GM23248 (cell line): Measurements from ENCODE around the gene SPC24. TPM values are rescaled to one million over a fixed set of nuclear protein-coding genes. Genes with fewer than 3 reads are reported as not detected.

Source experiments
- DNase-seq: peaks from one replicate; pipeline ENCODE4 v3.0.0-alpha.2; 2015
- H2AFZ ChIP-seq: fragments of 200-600 bp; sonication (generic); 2 replicates; pipeline ENCODE4 v1.6.1; 2016; ENCODE audit warnings: antibody characterized with exemption
- H3F3A ChIP-seq: fragments of 200-600 bp; sonication (generic); 2 replicates; pipeline ENCODE4 v1.6.1; 2016; ENCODE audit warnings: mild to moderate bottlenecking, antibody characterized with exemption, mixed run types; ENCODE audit not compliant: insufficient read depth
- H3K27ac ChIP-seq: fragments of 200-600 bp; sonication (generic); 2 replicates; pipeline ENCODE4 v1.5.1; 2016; ENCODE audit warnings: mild to moderate bottlenecking
- H3K27me3 ChIP-seq: fragments of 200-600 bp; sonication (generic); replicated peaks from 2 replicates; pipeline ENCODE4 v1.6.1; 2016; ENCODE audit warnings: mild to moderate bottlenecking; ENCODE audit not compliant: insufficient read depth
- H3K36me3 ChIP-seq: fragments of 200-600 bp; sonication (generic); 2 replicates; pipeline ENCODE4 v1.6.1; 2016; ENCODE audit warnings: low read depth, mild to moderate bottlenecking
- H3K4me1 ChIP-seq: fragments of 200-600 bp; sonication (generic); 2 replicates; pipeline ENCODE4 v1.6.1; 2016; ENCODE audit warnings: mild to moderate bottlenecking; ENCODE audit not compliant: insufficient read depth
- H3K4me2 ChIP-seq: fragments of 200-600 bp; sonication (generic); one replicate; pipeline ENCODE4 v1.6.1; 2016; ENCODE audit warnings: mild to moderate bottlenecking; ENCODE audit not compliant: unreplicated experiment
- H3K4me3 ChIP-seq: fragments of 200-600 bp; sonication (generic); 2 replicates; pipeline ENCODE4 v1.5.1; 2016; ENCODE audit warnings: mild to moderate bottlenecking
- H3K79me2 ChIP-seq: fragments of 200-600 bp; sonication (generic); 2 replicates; pipeline ENCODE4 v1.6.1; 2016; ENCODE audit warnings: mild to moderate bottlenecking; ENCODE audit not compliant: insufficient read depth
- H3K9ac ChIP-seq: fragments of 200-600 bp; sonication (generic); 2 replicates; pipeline ENCODE4 v1.6.1; 2016; ENCODE audit warnings: mild to moderate bottlenecking
- H3K9me2 ChIP-seq: fragments of 200-600 bp; sonication (generic); 2 replicates; pipeline ENCODE4 v1.6.1; 2016; ENCODE audit warnings: mixed run types, mild to moderate bottlenecking, moderate library complexity; ENCODE audit not compliant: insufficient read depth
- H3K9me3 ChIP-seq: fragments of 200-600 bp; sonication (generic); one replicate; pipeline ENCODE4 v1.6.1; 2017; ENCODE audit warnings: low read depth
- H4K20me1 ChIP-seq: fragments of 200-600 bp; sonication (generic); 2 replicates; pipeline ENCODE4 v1.6.0; 2016; ENCODE audit not compliant: insufficient read depth
- EZH2 ChIP-seq: fragments of 200-600 bp; sonication (generic); IDR thresholded peaks from 2 replicates; pipeline ENCODE4 v1.6.1; 2018; ENCODE audit warnings: antibody characterized with exemption, mild to moderate bottlenecking; ENCODE audit not compliant: insufficient read depth, poor library complexity, severe bottlenecking
- EZH2phosphoT487 ChIP-seq: fragments of 200-600 bp; sonication (generic); IDR thresholded peaks from 2 replicates; pipeline ENCODE4 v1.6.1; 2018; ENCODE audit warnings: antibody characterized with exemption, moderate library complexity, mild to moderate bottlenecking, low read depth; ENCODE audit not compliant: insufficient read depth
- WGBS, 2 experiments: methylation state at CpG; one replicate each; pipeline ENCODE4 v1.1.6; 2015 to 2017; ENCODE audit warnings: low lambda C conversion rate in 2 of 2, low coverage in 1 of 2; ENCODE audit errors: missing lambda C conversion rate in 2 of 2; 5-methylcytosine and 5-hydroxymethylcytosine counted together
- in situ Hi-C: fragments of 300-500 bp; cut with MboI; formaldehyde crosslinking; loops from 2 replicates; pipeline ENCODE4 v1.15.0; 2020
- polyA plus RNA-seq: library from polyadenylated mRNA; unstranded; fragments of >200 nt; fragmentation: Nextera tagmentation; extraction: Ambion mirVana; gene quantifications from 2 replicates; pipeline ENCODE4 v1.2.1, GENCODE V29; 2016
- total RNA-seq: library from RNA; depleted of rRNA; stranded (reverse); fragments of >200 nt; shearing (Covaris generic); gene quantifications from 2 replicates; pipeline ENCODE4 v1.2.3, GENCODE V29; 2014

Gene SPC24
- total and polyA plus RNA-seq, 2 experiments from 2014 or later: 14.8 to 19.8 TPM

- in situ Hi-C loops: no loop called here
- H3K9me3 ChIP-seq: no peaks in the 10 kb centered on the region
- TF ChIP-seq EZH2phosphoT487 (no peak), EZH2 (no peak)
- peak; percentile 43 for DNase-seq
- H2AFZ ChIP-seq: 0 out of 2 replicates have a peak overlapping the region, but pooled peaks have one; percentile 50
- H3K9ac ChIP-seq: peak overlapping the region; percentile 23
- H3K4me2 ChIP-seq: no peak overlapping the region
- H3K79me2 ChIP-seq: peaks cover 8% of the 10 kb centered on the region
- H3K36me3 ChIP-seq: no peaks in the 10 kb centered on the region
- no peaks in the 10 kb centered on the region for H4K20me1 ChIP-seq
- no peaks in the 10 kb centered on the region for H3K27me3 ChIP-seq
- peaks cover 35% of the 10 kb centered on the region for H3F3A ChIP-seq
- WGBS, 2 experiments: 16 to 17% methylated on average over 16 of the region's 16 CpGs
- H3K9me2 ChIP-seq: no peaks in the 10 kb centered on the region
- peak overlapping the region; percentile 26 for H3K27ac ChIP-seq
- H3K4me1 ChIP-seq: peaks cover 17% of the 10 kb centered on the region
- H3K4me3 ChIP-seq: no peak overlapping the region
Observed at GRCh38 chr19:11159598-11160439, 4.2 kb upstream of the SPC24 start.

- H3K4me3 ChIP-seq: peak overlapping the region; percentile 80
- no peak for DNase-seq
- in situ Hi-C loops: no loop called here
- no peaks in the 10 kb centered on the region for H3K36me3 ChIP-seq
- H3K27me3 ChIP-seq: no peaks in the 10 kb centered on the region
- peaks cover 15% of the 10 kb centered on the region for H3K4me1 ChIP-seq
- no peak overlapping the region for H3K27ac ChIP-seq
- no peak for TF ChIP-seq EZH2
- TF ChIP-seq EZH2phosphoT487: no peak
- H3K9me3 ChIP-seq: no peaks in the 10 kb centered on the region
- peaks cover 18% of the 10 kb centered on the region for H3F3A ChIP-seq
- H3K79me2 ChIP-seq: peaks cover 45% of the 10 kb centered on the region
- H4K20me1 ChIP-seq: no peaks in the 10 kb centered on the region
- H2AFZ ChIP-seq: peak overlapping the region; percentile 94; the same call in 1 of the 2 replicates
- H3K9me2 ChIP-seq: no peaks in the 10 kb centered on the region
- 32 to 35% methylated on average over 6 of the region's 6 CpGs for WGBS, 2 experiments
- H3K4me2 ChIP-seq: peak overlapping the region; percentile 75
- peak overlapping the region; percentile 79 for H3K9ac ChIP-seq
Observed at GRCh38 chr19:11154683-11155047, 917 bp downstream of the SPC24 start.

- peak overlapping the region; percentile 66 for H2AFZ ChIP-seq
- 23 to 24% methylated on average over 11 of the region's 11 CpGs for WGBS, 2 experiments
- peak overlapping the region; percentile 90 for H3K27ac ChIP-seq
- peaks cover 8% of the 10 kb centered on the region; the same call in 1 of the 2 replicates for H3F3A ChIP-seq
- in situ Hi-C loops: no loop called here
- no peak overlapping the region; the same call in 1 of the 2 replicates for H3K4me3 ChIP-seq
- no peaks in the 10 kb centered on the region for H3K9me2 ChIP-seq
- DNase-seq: peak; percentile 90
- TF ChIP-seq EZH2 (no peak), EZH2phosphoT487 (no peak)
- no peaks in the 10 kb centered on the region for H3K36me3 ChIP-seq
- peaks cover 15% of the 10 kb centered on the region for H3K4me1 ChIP-seq
- peak overlapping the region; percentile 23 for H3K4me2 ChIP-seq
- H3K9ac ChIP-seq: peak overlapping the region; percentile 74
- no peaks in the 10 kb centered on the region for H3K27me3 ChIP-seq
- peaks cover 52% of the 10 kb centered on the region for H3K79me2 ChIP-seq
- H3K9me3 ChIP-seq: no peaks in the 10 kb centered on the region
- no peaks in the 10 kb centered on the region for H4K20me1 ChIP-seq
Observed at GRCh38 chr19:11152318-11153062, 3.1 kb downstream of the SPC24 start.

GRCh38 chr19:11151181-11151580, 4.4 kb downstream of the SPC24 start:
- Histone ChIP-seq H3K27me3 (no peaks in the 10 kb centered on the region), H3K4me1 (peaks cover 15% of the 10 kb centered on the region), H3K9ac (0 out of 2 replicates have a peak overlapping the region, but pooled peaks have one; percentile 20), H3K4me3 (no peak overlapping the region), H4K20me1 (no peaks in the 10 kb centered on the region), H3F3A (peaks cover 8% of the 10 kb centered on the region; the same call in 1 of the 2 replicates), H3K27ac (0 out of 2 replicates have a peak overlapping the region, but pooled peaks have one; percentile 27), H3K4me2 (no peak overlapping the region), H3K36me3 (no peaks in the 10 kb centered on the region), H3K9me3 (no peaks in the 10 kb centered on the region), H3K79me2 (peaks cover 52% of the 10 kb centered on the region), H3K9me2 (no peaks in the 10 kb centered on the region), H2AFZ (peak overlapping the region; percentile 51)
- in situ Hi-C loops: no loop called here
- DNase-seq: peak; percentile 30
- 41% methylated on average over 7 of the region's 7 CpGs for WGBS, 2 experiments
- TF ChIP-seq EZH2 (no peak), EZH2phosphoT487 (no peak)
